Loucy (cell line): ENCODE results near the gene RAB6B.

Experiments used
- H2AFZ ChIP-seq: fragments of 200-600 bp; sonication (generic); 2 replicates; pipeline ENCODE4 v1.6.0; 2016; ENCODE audit warnings: antibody characterized with exemption, mild to moderate bottlenecking, low read length, moderate library complexity
- H3F3A ChIP-seq: fragments of 200-600 bp; 2 replicates; pipeline ENCODE4 v1.6.0; 2016; ENCODE audit warnings: antibody characterized with exemption, low read depth, mild to moderate bottlenecking
- H3K27me3 ChIP-seq: fragments of 200-600 bp; sonication (generic); 2 replicates; pipeline ENCODE4 v1.6.1; 2014; ENCODE audit warnings: low read length, mild to moderate bottlenecking; ENCODE audit not compliant: insufficient read depth, poor library complexity, severe bottlenecking
- H3K36me3 ChIP-seq: fragments of 200-600 bp; sonication (generic); 2 replicates; pipeline ENCODE4 v1.6.1; 2016; ENCODE audit warnings: low read length; ENCODE audit not compliant: insufficient read depth
- H3K4me1 ChIP-seq: fragments of 200-600 bp; sonication (generic); 2 replicates; pipeline ENCODE4 v1.5.1; 2014; ENCODE audit warnings: low read length, mild to moderate bottlenecking; ENCODE audit not compliant: insufficient read depth, poor library complexity, severe bottlenecking
- H3K4me2 ChIP-seq: fragments of 200-600 bp; sonication (generic); 2 replicates; pipeline ENCODE4 v1.6.0; 2014; ENCODE audit warnings: antibody characterized with exemption, low read length, low read depth, mild to moderate bottlenecking; ENCODE audit not compliant: poor library complexity, severe bottlenecking
- H3K4me3 ChIP-seq: fragments of 200-600 bp; sonication (generic); 2 replicates; pipeline ENCODE4 v1.5.1; 2014; ENCODE audit warnings: low read length, mild to moderate bottlenecking, mixed read lengths; ENCODE audit not compliant: poor library complexity, severe bottlenecking
- H3K79me2 ChIP-seq: fragments of 200-600 bp; sonication (generic); 2 replicates; pipeline ENCODE4 v1.6.1; 2014; ENCODE audit warnings: low read length; ENCODE audit not compliant: insufficient read depth
- H3K9ac ChIP-seq: fragments of 200-600 bp; sonication (generic); 2 replicates; pipeline ENCODE4 v1.6.0; 2014; ENCODE audit warnings: mild to moderate bottlenecking, low read depth, low read length, moderate library complexity; ENCODE audit not compliant: poor library complexity, severe bottlenecking
- H3K9me2 ChIP-seq: fragments of 200-600 bp; sonication (generic); replicated peaks from 2 replicates; pipeline ENCODE4 v1.6.1; 2016; ENCODE audit warnings: low read depth, low read length, mixed read lengths
- H3K9me3 ChIP-seq: fragments of 200-600 bp; sonication (generic); 2 replicates; pipeline ENCODE4 v1.6.1; 2014; ENCODE audit warnings: mild to moderate bottlenecking, antibody characterized with exemption, low read length, low read depth; ENCODE audit not compliant: insufficient read depth
- H4K20me1 ChIP-seq: fragments of 200-600 bp; sonication (generic); 2 replicates; pipeline ENCODE4 v1.6.0; 2014; ENCODE audit warnings: antibody characterized with exemption, low read length, mild to moderate bottlenecking; ENCODE audit not compliant: insufficient read depth, poor library complexity, severe bottlenecking
- EZH2phosphoT487 ChIP-seq: fragments of 200-600 bp; IDR thresholded peaks from 2 replicates; pipeline ENCODE4 v1.6.1; 2018; ENCODE audit warnings: antibody characterized with exemption, mild to moderate bottlenecking, moderate library complexity, borderline replicate concordance
- TF ChIP-seq, protein P1 (sequence below): fragments of 200-600 bp; sonication (generic); conservative IDR thresholded peaks from 2 replicates; pipeline ENCODE4 v1.5.1; 2014; ENCODE audit warnings: mild to moderate bottlenecking, antibody characterized with exemption, low read length

Gene RAB6B

DNA sequence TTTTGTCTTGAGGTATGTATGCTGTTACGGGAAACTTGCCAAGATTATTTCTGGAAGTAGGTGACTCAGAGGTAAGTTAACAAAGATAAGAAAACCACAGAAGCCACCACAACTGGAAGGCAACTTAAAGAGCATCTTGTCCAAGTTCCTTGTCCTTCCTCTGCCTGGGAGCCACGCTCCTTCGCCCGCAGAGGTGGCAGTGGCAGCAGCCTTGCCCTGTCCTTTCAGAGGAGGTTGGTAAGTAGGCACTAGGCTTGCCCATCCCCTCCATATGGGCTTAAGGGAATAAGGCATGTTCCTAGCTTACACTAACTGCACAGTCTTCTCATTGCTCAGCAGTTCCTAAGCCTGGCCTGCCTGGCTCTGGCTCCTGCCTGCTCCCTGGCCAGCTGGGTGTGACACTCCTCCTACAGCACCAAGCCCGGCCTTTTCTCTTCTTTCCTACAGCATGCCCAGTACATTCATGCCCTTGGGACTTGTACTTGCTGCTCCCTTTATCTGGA is 48.0 kb upstream of the RAB6B start:
- Histone ChIP-seq H3K36me3 (no peaks in the 10 kb centered on the region), H3K9me3 (no peaks in the 10 kb centered on the region), H3K79me2 (no peaks in the 10 kb centered on the region), H3K4me3 (no peak overlapping the region), H3F3A (no peaks in the 10 kb centered on the region), H4K20me1 (no peaks in the 10 kb centered on the region), H3K9ac (peak overlapping the region; percentile 14), H3K4me1 (peaks cover 61% of the 10 kb centered on the region), H3K9me2 (no peaks in the 10 kb centered on the region), H2AFZ (no peak overlapping the region), H3K27me3 (no peaks in the 10 kb centered on the region), H3K4me2 (peak overlapping the region; percentile 21)
- TF ChIP-seq, protein P1, sequence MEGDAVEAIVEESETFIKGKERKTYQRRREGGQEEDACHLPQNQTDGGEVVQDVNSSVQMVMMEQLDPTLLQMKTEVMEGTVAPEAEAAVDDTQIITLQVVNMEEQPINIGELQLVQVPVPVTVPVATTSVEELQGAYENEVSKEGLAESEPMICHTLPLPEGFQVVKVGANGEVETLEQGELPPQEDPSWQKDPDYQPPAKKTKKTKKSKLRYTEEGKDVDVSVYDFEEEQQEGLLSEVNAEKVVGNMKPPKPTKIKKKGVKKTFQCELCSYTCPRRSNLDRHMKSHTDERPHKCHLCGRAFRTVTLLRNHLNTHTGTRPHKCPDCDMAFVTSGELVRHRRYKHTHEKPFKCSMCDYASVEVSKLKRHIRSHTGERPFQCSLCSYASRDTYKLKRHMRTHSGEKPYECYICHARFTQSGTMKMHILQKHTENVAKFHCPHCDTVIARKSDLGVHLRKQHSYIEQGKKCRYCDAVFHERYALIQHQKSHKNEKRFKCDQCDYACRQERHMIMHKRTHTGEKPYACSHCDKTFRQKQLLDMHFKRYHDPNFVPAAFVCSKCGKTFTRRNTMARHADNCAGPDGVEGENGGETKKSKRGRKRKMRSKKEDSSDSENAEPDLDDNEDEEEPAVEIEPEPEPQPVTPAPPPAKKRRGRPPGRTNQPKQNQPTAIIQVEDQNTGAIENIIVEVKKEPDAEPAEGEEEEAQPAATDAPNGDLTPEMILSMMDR = no peak
- TF ChIP-seq EZH2phosphoT487 = no peak

DNA sequence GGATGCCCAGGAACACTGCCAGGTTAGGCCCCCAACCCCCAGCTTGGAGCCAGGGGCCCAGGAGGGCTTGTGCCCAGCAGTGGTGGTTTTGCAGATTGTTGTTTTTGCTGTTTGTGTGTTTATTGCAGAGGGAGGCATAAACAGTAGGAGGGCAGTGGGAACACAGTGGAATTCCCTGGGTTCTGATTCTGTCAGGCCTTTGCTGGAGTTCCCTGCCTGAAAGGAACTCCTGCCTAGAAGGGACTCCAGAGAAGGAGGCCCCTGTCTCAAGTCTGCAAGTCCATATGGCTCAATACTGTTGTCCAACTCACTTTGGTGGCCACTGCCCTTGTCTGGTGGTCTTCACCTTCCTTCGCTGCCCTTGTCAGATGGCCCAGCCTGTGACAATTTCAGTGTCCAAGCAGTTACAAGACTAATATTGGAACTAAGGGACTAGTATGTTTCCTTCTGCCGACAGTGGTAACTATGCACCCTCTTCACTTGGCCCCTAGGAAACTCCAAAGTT is 47.4 kb upstream of the RAB6B start:
- H3K27me3 ChIP-seq = no peaks in the 10 kb centered on the region
- H3K4me3 ChIP-seq = no peak overlapping the region
- H3K4me1 ChIP-seq = peaks cover 61% of the 10 kb centered on the region
- TF ChIP-seq EZH2phosphoT487 = no peak
- TF ChIP-seq, protein P1 = no peak
- no peaks in the 10 kb centered on the region for H3K79me2 ChIP-seq
- H3K9me3 ChIP-seq = no peaks in the 10 kb centered on the region
- H2AFZ ChIP-seq = no peak overlapping the region
- H3K4me2 ChIP-seq = peak overlapping the region; percentile 21
- no peaks in the 10 kb centered on the region for H3K36me3 ChIP-seq
- no peaks in the 10 kb centered on the region for H3F3A ChIP-seq
- H3K9ac ChIP-seq = no peak overlapping the region
- H3K9me2 ChIP-seq = no peaks in the 10 kb centered on the region
- H4K20me1 ChIP-seq = no peaks in the 10 kb centered on the region

DNA sequence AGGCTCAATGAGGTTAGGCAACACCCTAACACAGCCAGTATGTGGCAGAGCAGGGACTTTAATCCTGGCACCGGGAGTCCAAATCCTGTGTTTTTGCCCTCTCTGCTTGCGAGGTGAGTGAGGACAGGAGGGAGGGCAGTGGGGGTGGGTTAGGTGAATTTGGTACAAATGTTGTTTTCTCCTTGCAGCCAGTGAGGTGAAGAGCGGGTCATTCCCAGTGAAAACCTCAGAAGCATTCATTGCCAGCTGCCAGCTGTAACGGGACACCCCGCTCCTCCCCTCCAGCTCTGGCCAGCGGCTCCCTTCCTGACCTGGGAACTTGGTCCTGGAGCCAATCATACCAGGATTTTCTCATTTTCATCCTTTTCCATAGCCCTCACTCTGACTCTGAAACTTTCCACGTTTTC is 45.7 kb upstream of the RAB6B start:
- H4K20me1 ChIP-seq = no peaks in the 10 kb centered on the region
- H3K4me2 ChIP-seq = no peak overlapping the region
- H3K9me3 ChIP-seq = no peaks in the 10 kb centered on the region
- no peaks in the 10 kb centered on the region for H3K36me3 ChIP-seq
- no peak for TF ChIP-seq EZH2phosphoT487
- TF ChIP-seq, protein P1 = no peak
- H3F3A ChIP-seq = no peaks in the 10 kb centered on the region
- no peak overlapping the region for H2AFZ ChIP-seq
- H3K9ac ChIP-seq = no peak overlapping the region
- H3K27me3 ChIP-seq = no peaks in the 10 kb centered on the region
- H3K9me2 ChIP-seq = no peaks in the 10 kb centered on the region
- H3K4me3 ChIP-seq = no peak overlapping the region
- H3K79me2 ChIP-seq = no peaks in the 10 kb centered on the region
- H3K4me1 ChIP-seq = peaks cover 50% of the 10 kb centered on the region
